Measurements from ENCODE around the gene CFAP77.

Gene CFAP77

DNA sequence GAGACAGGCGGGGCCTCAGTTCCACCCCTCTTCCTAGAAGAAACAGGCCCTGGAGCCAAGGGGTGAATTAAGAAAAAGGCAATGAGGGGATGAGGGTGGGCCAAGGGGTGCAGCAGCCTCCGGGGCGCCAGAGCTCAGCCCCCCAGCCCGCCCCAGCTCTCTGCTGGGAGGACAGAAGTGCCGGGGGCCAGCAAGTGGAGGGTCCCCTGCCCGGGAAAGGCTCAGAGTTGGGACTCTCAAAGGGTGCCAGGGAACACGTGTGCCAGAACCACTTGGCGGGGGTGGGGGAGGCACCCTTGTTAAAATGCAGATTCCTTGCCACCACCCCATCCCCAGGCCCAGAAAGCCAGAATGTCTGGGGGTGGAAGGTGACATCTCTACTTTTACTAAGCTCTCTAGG is 104.8 kb downstream of the CFAP77 start:
- H3K4me1 Mint-ChIP-seq (ENCODE audit: low read depth), result no peaks in the 10 kb centered on the region
- no peaks in the 10 kb centered on the region for H3K9me3 Mint-ChIP-seq
- peaks cover 12% of the 10 kb centered on the region for H3K27me3 Mint-ChIP-seq
- no peak overlapping the region for H3K4me3 Mint-ChIP-seq
- no peaks in the 10 kb centered on the region for H3K36me3 Mint-ChIP-seq (ENCODE audit: low read depth)
- intact Hi-C loops (cut with micrococcal nuclease), result no loop called here
- no peak overlapping the region for H3K27ac Mint-ChIP-seq

DNA sequence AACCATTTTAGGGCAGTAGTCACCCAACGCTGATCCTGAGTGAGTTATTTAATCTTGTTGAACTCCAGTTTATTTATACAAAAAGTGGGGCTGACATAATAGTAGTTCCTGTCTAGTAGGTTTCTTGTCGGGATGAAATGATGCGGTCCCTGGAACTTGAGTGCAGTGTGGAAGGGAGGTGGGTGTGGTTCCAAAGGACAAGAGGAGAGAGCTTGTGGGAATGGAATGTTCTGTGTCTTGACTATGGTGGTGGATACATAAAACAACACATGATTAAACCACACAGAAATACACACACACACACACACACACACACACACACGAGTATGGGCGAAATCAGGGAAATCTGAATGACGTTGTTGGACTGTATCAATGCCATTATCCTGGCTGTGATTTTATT is 106.3 kb downstream of the CFAP77 start:
- peaks cover 12% of the 10 kb centered on the region for H3K27me3 Mint-ChIP-seq
- no peak overlapping the region for H3K27ac Mint-ChIP-seq
- no peak overlapping the region for H3K4me3 Mint-ChIP-seq
- H3K4me1 Mint-ChIP-seq (ENCODE audit: low read depth), result no peaks in the 10 kb centered on the region
- no peaks in the 10 kb centered on the region for H3K36me3 Mint-ChIP-seq (ENCODE audit: low read depth)
- intact Hi-C loops (cut with micrococcal nuclease), result no loop called here
- H3K9me3 Mint-ChIP-seq, result no peaks in the 10 kb centered on the region

DNA sequence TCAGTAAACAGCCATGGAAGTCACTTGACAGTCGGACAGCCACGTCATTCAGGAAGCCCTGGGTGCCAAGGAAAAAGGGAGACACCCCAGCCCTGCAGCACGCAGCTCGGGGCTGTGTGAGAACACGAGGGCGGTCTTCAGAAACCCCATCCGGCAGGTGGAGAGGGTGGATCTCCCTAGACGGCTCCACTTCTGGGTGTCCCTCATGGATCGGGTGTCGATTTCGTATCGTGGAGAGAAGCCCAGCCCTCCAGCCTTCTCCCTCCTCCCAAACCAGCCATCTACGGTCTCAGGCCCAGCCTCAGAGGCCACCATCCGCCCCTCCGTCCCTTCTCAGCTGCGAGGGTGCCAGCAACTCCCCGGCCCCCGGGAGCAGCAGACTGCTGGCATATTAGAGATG is 106.9 kb downstream of the CFAP77 start:
- no peaks in the 10 kb centered on the region for H3K36me3 Mint-ChIP-seq (ENCODE audit: low read depth)
- H3K9me3 Mint-ChIP-seq, result no peaks in the 10 kb centered on the region
- no peaks in the 10 kb centered on the region for H3K4me1 Mint-ChIP-seq (ENCODE audit: low read depth)
- no peak overlapping the region for H3K4me3 Mint-ChIP-seq
- H3K27ac Mint-ChIP-seq, result no peak overlapping the region
- intact Hi-C loops (cut with micrococcal nuclease), result no loop called here
- peaks cover 12% of the 10 kb centered on the region for H3K27me3 Mint-ChIP-seq

DNA sequence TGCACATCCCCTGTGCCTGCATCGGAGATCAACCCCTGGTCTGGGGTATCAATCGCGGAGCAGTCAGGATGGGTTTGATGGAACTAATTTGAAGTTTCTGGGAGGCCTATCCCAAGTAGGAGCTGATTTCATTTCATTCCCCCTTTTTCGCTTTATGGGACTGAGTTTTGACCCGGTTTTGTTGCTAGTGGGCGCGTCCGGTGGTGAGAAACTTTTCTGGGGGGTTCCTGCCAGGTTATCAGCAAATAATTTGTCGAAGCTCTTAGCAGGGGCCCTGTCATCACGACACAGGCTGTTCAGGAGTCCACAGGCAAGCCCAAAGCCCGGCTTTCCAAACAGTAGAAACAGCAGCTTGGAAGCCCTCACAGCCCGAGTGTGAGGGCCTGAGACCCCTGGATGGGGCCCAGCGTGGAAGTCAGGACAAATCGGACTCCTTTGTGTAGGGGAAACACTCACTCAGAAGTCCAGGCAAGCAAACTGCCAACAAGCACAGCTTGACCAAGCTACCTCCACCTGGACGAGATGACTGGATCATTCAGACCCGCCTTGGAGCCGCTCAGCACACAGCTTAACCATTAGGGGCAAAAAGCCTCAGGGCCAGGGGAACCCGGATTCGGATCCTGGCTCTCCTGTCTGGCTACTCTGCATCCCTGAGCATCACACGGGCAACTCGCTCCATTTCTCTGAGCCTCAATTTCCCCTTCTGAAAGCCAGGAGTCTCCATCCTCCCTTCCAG is 108.0 kb downstream of the CFAP77 start:
- Mint-ChIP-seq H3K27me3 (peaks cover 13% of the 10 kb centered on the region), H3K9me3 (no peaks in the 10 kb centered on the region), H3K27ac (no peak overlapping the region), H3K4me3 (no peak overlapping the region), H3K4me1 (ENCODE audit: low read depth) (no peaks in the 10 kb centered on the region), H3K36me3 (ENCODE audit: low read depth) (no peaks in the 10 kb centered on the region)
- intact Hi-C loops (cut with micrococcal nuclease), result no loop called here

DNA sequence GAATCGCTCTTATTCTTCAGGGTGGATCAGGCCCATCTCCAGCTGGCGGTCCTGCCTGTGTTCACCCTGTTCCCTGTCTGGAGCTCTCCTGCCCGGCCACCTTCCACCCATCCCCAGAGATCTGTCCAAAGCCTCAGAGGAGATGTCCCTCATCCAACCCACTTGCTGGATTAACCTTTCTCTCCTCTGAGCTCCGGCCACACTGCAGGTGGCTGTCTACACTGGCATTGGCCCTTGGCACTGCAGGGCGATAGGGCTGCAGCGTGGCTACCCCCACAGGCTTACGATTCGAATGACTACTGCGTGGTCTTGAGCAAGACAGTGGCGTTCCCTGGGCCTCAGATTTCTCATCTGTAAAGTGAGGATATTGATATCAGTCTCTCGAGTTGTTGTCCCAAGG is 108.6 kb downstream of the CFAP77 start:
- Mint-ChIP-seq H3K27ac (no peak overlapping the region), H3K9me3 (no peaks in the 10 kb centered on the region), H3K36me3 (ENCODE audit: low read depth) (no peaks in the 10 kb centered on the region), H3K4me1 (ENCODE audit: low read depth) (no peaks in the 10 kb centered on the region), H3K4me3 (no peak overlapping the region), H3K27me3 (peaks cover 12% of the 10 kb centered on the region)
- intact Hi-C loops (cut with micrococcal nuclease), result no loop called here

DNA sequence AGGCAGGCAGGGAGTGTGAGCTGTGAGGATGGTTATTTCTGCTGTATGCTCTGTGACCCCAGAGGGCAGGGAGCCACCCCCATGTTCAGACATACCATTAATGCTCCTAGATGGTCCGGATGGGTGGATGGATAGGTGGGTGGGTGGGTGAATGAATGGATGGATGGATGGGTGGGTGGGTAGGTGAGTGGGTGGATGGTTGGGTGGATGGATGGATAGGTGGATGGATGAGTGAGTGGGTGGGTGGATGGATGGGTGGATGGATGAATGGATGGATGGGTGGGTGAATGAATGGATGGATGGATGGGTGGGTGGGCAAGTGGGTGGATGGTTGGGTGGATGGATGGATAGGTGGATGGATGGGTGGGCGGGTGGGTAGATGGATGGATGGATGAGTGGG is 109.0 kb downstream of the CFAP77 start:
- no peaks in the 10 kb centered on the region for H3K36me3 Mint-ChIP-seq (ENCODE audit: low read depth)
- H3K27ac Mint-ChIP-seq, result no peak overlapping the region
- H3K4me1 Mint-ChIP-seq (ENCODE audit: low read depth), result no peaks in the 10 kb centered on the region
- H3K9me3 Mint-ChIP-seq, result no peaks in the 10 kb centered on the region
- H3K4me3 Mint-ChIP-seq, result no peak overlapping the region
- peaks cover 10% of the 10 kb centered on the region for H3K27me3 Mint-ChIP-seq
- intact Hi-C loops (cut with micrococcal nuclease), result no loop called here

DNA sequence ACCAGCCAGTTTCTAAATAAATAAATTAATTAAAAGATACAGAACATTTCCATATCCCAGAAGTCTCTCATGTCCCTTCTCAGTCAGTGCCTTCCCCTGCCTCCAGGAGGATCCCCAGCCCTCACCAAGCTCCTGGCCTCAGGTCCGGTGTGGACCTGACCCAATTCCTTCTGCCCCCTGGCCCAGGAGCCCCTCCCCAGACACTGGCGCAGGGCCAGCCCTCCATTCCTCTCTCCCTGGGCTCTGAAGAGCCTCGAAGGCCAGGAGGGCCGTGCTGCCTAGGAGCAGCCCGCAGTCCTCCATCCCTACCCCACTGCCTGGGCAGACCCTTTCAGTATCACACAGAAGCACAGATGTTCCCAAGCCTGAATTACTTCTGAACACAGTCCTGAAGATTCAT is 110.6 kb downstream of the CFAP77 start:
- Mint-ChIP-seq H3K9me3 (no peaks in the 10 kb centered on the region), H3K4me3 (no peak overlapping the region), H3K27me3 (peaks cover 10% of the 10 kb centered on the region), H3K36me3 (ENCODE audit: low read depth) (no peaks in the 10 kb centered on the region), H3K4me1 (ENCODE audit: low read depth) (no peaks in the 10 kb centered on the region), H3K27ac (no peak overlapping the region)
- intact Hi-C loops (cut with micrococcal nuclease), result no loop called here

DNA sequence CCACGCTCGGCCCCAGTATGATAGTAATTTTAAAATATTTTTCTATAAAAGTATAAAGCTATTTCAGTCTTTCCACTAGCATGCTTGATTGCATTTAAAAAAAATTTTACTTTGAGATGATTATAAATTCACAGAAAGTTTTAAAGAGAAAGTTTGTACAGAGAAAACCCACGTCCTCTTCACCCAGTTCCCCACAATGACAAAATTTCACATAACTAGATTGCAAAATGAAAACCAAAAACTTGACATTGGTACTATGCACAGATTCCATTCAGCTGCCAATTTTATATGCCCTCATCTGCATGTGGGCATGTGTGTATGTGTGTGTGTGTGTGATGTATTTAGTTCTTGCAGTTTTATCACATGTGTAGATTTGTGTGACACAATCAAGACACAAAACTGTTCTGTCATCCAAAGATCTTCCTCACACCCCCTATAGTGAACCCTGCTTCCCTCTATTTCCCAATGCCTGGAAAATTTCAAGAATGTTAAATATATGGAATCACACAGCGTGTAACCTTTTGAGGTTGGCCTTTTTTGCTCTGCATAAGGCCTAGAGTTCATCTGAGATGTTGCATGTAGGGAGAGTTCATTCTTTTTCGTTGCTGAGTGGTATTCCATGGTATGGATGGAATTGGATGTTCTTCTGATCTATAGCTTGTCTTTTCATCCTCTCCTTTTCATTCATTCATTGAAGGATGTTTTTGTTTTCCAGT is 115.5 kb downstream of the CFAP77 start:
- Mint-ChIP-seq H3K4me1 (ENCODE audit: low read depth) (no peaks in the 10 kb centered on the region), H3K36me3 (ENCODE audit: low read depth) (no peaks in the 10 kb centered on the region), H3K27ac (no peak overlapping the region), H3K9me3 (no peaks in the 10 kb centered on the region), H3K27me3 (peaks cover 10% of the 10 kb centered on the region), H3K4me3 (no peak overlapping the region)
- intact Hi-C loops (cut with micrococcal nuclease), result no loop called here

DNA sequence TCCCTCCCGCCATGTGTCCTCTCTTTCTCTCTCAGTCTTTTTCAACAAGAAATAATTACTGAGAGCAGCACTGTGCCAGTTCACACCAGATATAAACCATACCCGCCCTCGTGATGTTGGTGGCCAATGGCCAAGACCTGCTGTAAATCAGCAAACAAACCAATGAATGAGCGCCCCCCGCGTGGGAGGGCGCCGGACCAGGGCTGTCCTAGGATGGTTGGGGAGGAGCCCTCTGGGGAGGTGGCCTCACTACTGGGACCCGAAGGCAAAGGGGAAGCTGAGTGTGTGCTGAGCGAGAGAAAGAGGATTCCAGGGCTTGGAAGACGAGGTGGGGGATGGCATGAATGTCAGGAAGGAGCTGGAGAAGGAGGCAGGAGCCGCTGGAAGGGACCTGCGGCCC is 121.2 kb downstream of the CFAP77 start:
- intact Hi-C loops (cut with micrococcal nuclease), result no loop called here
- Mint-ChIP-seq H3K4me3 (no peak overlapping the region), H3K4me1 (ENCODE audit: low read depth) (no peaks in the 10 kb centered on the region), H3K27ac (no peak overlapping the region), H3K9me3 (no peaks in the 10 kb centered on the region), H3K36me3 (ENCODE audit: low read depth) (no peaks in the 10 kb centered on the region), H3K27me3 (peaks cover 24% of the 10 kb centered on the region)

DNA sequence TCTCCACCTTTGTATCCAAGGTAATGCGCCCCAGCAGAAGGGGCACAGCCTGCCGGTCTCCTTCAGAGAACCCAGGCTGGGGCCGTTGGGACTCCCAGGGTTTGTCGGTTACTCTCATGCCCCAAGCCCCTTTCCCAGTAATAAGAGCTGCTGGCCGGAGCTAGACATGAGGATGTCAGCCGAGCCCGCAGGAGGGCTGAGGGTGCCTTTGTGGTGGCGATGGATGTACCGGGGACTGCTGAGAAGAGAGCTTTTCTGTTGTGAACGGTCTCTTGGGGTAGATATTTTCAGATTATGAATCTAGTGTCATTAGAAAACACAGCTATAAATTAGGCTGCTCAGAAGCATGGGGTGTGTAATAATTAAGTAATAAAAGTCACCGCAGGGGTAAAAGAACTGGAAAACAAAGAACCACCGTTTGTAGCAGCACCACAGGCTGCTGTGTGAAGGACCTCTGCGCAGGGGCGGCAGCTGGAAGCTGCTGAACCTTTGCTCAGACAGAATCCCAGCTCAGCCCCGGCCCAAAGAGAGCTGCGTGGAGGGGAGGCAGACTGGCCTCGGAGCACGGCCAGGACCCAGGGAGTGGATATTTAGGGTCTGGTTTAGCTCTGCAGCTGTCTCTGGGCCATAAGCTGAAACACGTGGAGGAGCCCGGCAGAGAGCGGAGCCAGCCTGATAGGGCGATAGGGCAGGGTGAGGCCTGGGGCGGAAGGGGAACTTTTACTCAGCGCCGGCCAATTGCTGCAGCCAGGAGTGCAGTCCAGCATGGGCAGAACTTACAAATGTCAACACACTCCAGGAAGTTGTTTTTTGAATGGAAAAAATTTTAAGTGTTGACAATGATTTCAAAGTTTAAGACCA is 121.9 kb downstream of the CFAP77 start:
- Mint-ChIP-seq H3K27ac (no peak overlapping the region), H3K4me1 (ENCODE audit: low read depth) (no peaks in the 10 kb centered on the region), H3K4me3 (no peak overlapping the region), H3K27me3 (peaks cover 24% of the 10 kb centered on the region), H3K9me3 (no peaks in the 10 kb centered on the region), H3K36me3 (ENCODE audit: low read depth) (no peaks in the 10 kb centered on the region)
- intact Hi-C loops (cut with micrococcal nuclease), result no loop called here

DNA sequence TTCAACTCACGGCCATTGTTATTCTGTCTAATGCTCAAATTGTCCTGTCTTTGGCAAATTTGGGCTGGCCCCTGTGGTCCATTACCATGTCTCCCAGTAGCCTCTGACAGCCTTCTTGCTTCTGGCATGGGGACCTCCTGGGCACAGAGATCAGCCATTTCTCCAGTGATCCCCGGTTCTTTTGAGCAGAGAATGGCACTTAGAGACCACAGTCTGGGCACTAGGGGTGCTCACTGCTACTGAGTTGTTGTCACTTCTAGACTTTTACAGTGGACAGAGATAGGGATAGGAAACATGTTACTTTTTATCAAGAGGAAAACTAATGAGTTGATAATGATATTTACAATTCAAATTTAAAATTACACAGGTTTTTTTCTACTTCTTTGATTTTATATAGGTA is 124.8 kb downstream of the CFAP77 start:
- no peaks in the 10 kb centered on the region for H3K9me3 Mint-ChIP-seq
- H3K27me3 Mint-ChIP-seq, result peaks cover 23% of the 10 kb centered on the region
- no peaks in the 10 kb centered on the region for H3K36me3 Mint-ChIP-seq (ENCODE audit: low read depth)
- no peak overlapping the region for H3K27ac Mint-ChIP-seq
- H3K4me1 Mint-ChIP-seq (ENCODE audit: low read depth), result no peaks in the 10 kb centered on the region
- intact Hi-C loops (cut with micrococcal nuclease), result no loop called here
- H3K4me3 Mint-ChIP-seq, result no peak overlapping the region

DNA sequence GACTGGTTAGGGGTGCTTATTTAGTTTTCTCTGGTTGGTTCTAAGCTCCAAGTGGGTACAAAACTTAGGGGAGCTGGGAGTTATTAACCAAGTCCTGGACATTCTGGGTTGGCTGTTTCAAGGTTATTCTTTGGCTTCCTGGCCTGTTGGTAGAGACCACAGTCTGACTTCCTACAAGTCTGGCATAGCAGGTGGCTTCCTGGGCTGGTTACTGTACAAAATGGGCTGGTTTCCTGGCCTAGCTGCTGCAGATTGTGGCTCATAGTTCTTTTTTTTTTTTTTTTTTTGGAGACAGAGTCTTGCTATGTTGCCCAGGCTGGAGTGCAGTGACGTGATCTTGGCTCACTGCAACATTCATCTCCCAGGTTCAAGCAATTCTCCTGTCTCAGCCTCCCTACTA is 126.1 kb downstream of the CFAP77 start:
- H3K27me3 Mint-ChIP-seq, result peaks cover 11% of the 10 kb centered on the region
- no peak overlapping the region for H3K27ac Mint-ChIP-seq
- no peaks in the 10 kb centered on the region for H3K9me3 Mint-ChIP-seq
- no peaks in the 10 kb centered on the region for H3K36me3 Mint-ChIP-seq (ENCODE audit: low read depth)
- no peak overlapping the region for H3K4me3 Mint-ChIP-seq
- H3K4me1 Mint-ChIP-seq (ENCODE audit: low read depth), result no peaks in the 10 kb centered on the region
- intact Hi-C loops (cut with micrococcal nuclease), result no loop called here

DNA sequence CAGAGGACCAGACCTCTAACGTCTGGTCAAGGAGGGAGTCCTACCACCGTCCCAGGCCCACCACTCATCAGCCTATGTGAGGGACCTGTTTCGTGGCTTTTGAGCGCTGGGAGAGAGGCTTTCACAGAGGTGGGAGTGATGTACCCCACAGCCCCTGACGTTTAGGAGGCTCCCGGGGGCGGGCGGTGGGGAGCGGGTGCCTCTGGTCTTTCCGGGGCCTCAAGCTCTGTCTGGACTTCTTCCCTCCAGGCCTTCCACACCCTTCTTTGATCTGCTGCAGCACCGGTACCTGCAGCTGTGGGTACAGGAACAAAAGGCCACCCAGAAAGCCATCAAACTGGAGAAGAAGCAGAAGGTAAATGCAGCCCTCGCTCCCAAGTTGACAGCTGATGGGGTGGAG is 127.3 kb downstream of the CFAP77 start:
- Mint-ChIP-seq H3K36me3 (ENCODE audit: low read depth) (no peaks in the 10 kb centered on the region), H3K4me3 (no peak overlapping the region), H3K27ac (no peak overlapping the region), H3K4me1 (ENCODE audit: low read depth) (no peaks in the 10 kb centered on the region), H3K27me3 (peaks cover 3% of the 10 kb centered on the region), H3K9me3 (no peaks in the 10 kb centered on the region)
- intact Hi-C loops (cut with micrococcal nuclease), result no loop called here

DNA sequence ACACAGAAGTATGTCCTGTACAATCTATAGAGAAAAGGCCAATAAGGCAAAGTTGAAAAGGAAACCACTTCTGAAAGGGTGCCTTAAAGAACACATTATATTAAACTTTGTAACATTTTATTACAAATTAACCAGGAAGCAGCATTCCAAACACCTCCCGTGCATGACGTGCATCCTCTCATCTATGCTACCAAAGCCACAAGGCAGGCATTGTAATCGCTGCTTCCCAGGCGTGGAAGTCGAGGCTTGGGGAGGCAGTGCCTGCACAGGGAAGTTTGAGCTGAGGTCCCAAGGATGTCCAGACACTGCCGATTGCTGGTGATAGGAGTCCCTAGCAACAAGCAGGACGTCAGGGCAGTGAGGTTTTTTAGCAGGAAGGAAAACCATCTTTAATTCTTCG is 128.1 kb downstream of the CFAP77 start:
- no peaks in the 10 kb centered on the region for H3K36me3 Mint-ChIP-seq (ENCODE audit: low read depth)
- no peak overlapping the region for H3K4me3 Mint-ChIP-seq
- no peak overlapping the region for H3K27ac Mint-ChIP-seq
- intact Hi-C loops (cut with micrococcal nuclease), result no loop called here
- no peaks in the 10 kb centered on the region for H3K4me1 Mint-ChIP-seq (ENCODE audit: low read depth)
- peaks cover 3% of the 10 kb centered on the region for H3K27me3 Mint-ChIP-seq
- H3K9me3 Mint-ChIP-seq, result no peaks in the 10 kb centered on the region
